Smooth muscle cell (in vitro differentiated cells): ENCODE data around the gene CLDN22. TPM values are rescaled to one million over a fixed set of nuclear protein-coding genes. Genes with fewer than 3 reads are reported as not detected.

Experiments
- DNase-seq: peaks from one replicate; lab custom pipeline; 2025; ENCODE audit not compliant: unreplicated experiment; lab: John Stamatoyannopoulos, UW
- H2AFZ ChIP-seq: fragments of 200-600 bp; sonication (generic); 2 replicates; pipeline ENCODE4 v1.6.0; 2016; ENCODE audit warnings: antibody characterized with exemption, low read depth, mild to moderate bottlenecking
- H3F3A ChIP-seq: fragments of 200-600 bp; sonication (generic); 2 replicates; pipeline ENCODE4 v1.6.0; 2017; ENCODE audit warnings: antibody characterized with exemption, low read depth
- H3K27ac ChIP-seq: fragments of 200-600 bp; sonication (generic); 2 replicates; pipeline ENCODE4 v1.5.1; 2016; ENCODE audit warnings: low read depth, mild to moderate bottlenecking
- H3K27me3 ChIP-seq: fragments of 200-600 bp; sonication (generic); 2 replicates; pipeline ENCODE4 v1.6.1; 2016; ENCODE audit warnings: low read depth, mild to moderate bottlenecking
- H3K36me3 ChIP-seq: fragments of 200-600 bp; sonication (generic); 2 replicates; pipeline ENCODE4 v1.5.1; 2016; ENCODE audit warnings: low read depth
- H3K4me1 ChIP-seq: fragments of 200-600 bp; sonication (generic); 2 replicates; pipeline ENCODE4 v1.5.1; 2016; ENCODE audit warnings: low read depth
- H3K4me2 ChIP-seq: fragments of 200-600 bp; sonication (generic); 2 replicates; pipeline ENCODE4 v1.6.0; 2016; ENCODE audit warnings: mild to moderate bottlenecking
- H3K4me3 ChIP-seq: fragments of 200-600 bp; sonication (generic); 2 replicates; pipeline ENCODE4 v1.5.1; 2016; ENCODE audit warnings: mild to moderate bottlenecking
- H3K79me2 ChIP-seq: fragments of 200-600 bp; sonication (generic); 2 replicates; pipeline ENCODE4 v1.6.0; 2016; ENCODE audit warnings: low read depth, mild to moderate bottlenecking
- H3K9ac ChIP-seq: fragments of 200-600 bp; sonication (generic); 2 replicates; pipeline ENCODE4 v1.6.0; 2016; ENCODE audit warnings: low read depth
- H3K9me3 ChIP-seq: fragments of 200-600 bp; sonication (generic); replicated peaks from 2 replicates; pipeline ENCODE4 v1.5.1; 2016; ENCODE audit warnings: low read depth
- H4K20me1 ChIP-seq: fragments of 200-600 bp; sonication (generic); 2 replicates; pipeline ENCODE4 v1.6.0; 2016; ENCODE audit warnings: low read depth
- CTCF ChIP-seq: fragments of 200-600 bp; sonication (generic); IDR thresholded peaks from 2 replicates; pipeline ENCODE4 v1.5.1; 2017; ENCODE audit warnings: borderline replicate concordance, mild to moderate bottlenecking, antibody characterized with exemption; ENCODE audit not compliant: insufficient read depth, poor library complexity, severe bottlenecking
- WGBS: methylation state at CpG from one replicate; pipeline ENCODE4 v1.1.7; 2016; ENCODE audit warnings: low lambda C conversion rate; 5-methylcytosine and 5-hydroxymethylcytosine counted together
- polyA plus RNA-seq: library from polyadenylated mRNA; unstranded; fragments of >200 nt; fragmentation: Nextera tagmentation; extraction: Ambion mirVana; gene quantifications from 2 replicates; pipeline ENCODE4 v1.2.1, GENCODE V29; 2016
- total RNA-seq: library from RNA; depleted of rRNA; stranded (reverse); fragments of >200 nt; gene quantifications from 2 replicates; pipeline ENCODE4 v1.2.3, GENCODE V29; 2014

The CLDN22 gene
- not detected in 2 replicates for total RNA-seq
- polyA plus RNA-seq, result 0.08 TPM in 1 of 2 replicates, not detected in the other

- no peaks in the 10 kb centered on the region for H4K20me1 ChIP-seq
- DNase-seq, result no peak
- no peaks in the 10 kb centered on the region for H3K27me3 ChIP-seq
- WGBS, result 93% methylated on average over 6 of the region's 6 CpGs
- no peaks in the 10 kb centered on the region for H3F3A ChIP-seq
- no peak within 1 kb of the TSS for H3K27ac ChIP-seq
- no peak within 1 kb of the TSS for H3K4me3 ChIP-seq
- H3K9me3 ChIP-seq, result no peaks in the 10 kb centered on the region
- H3K79me2 ChIP-seq, result no peaks in the 10 kb centered on the region
- no peak within 1 kb of the TSS for H2AFZ ChIP-seq
- no peak for TF ChIP-seq CTCF
- H3K9ac ChIP-seq, result no peak within 1 kb of the TSS
- H3K4me2 ChIP-seq, result no peak within 1 kb of the TSS
- no peaks in the 10 kb centered on the region for H3K4me1 ChIP-seq
- no peaks in the 10 kb centered on the region for H3K36me3 ChIP-seq
These were observed at the start of gene CLDN22 for GRCh38 chr4:183320211-183321059. CLDN22 (minus strand) TSS chr4:183320276; CDS start chr4:183320218, 58 bp downstream.

DNA sequence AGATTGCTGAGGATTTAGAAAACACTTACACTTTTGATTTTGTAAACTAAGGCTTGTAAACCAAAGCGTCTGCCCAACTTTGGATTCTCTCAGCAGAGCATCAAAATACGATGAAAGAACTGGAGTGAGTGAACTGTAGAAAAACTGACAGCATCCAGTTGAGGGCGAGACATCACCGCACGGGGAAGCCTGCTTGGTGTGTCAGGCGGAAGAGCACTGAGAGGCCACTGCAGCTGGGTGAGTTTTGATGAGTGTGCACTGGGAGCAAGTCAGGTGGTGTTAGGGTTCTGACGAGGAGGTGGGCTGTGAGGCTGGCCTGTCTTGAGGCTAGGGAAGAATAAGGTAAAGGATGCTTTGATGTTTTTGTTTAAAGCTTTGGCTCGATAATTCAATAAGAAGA lies 49.0 kb upstream of the CLDN22 start:
- Histone ChIP-seq H2AFZ (no peak overlapping the region), H3K27ac (no peak overlapping the region), H3F3A (no peaks in the 10 kb centered on the region), H3K36me3 (no peaks in the 10 kb centered on the region), H3K9me3 (no peaks in the 10 kb centered on the region), H3K27me3 (no peaks in the 10 kb centered on the region), H3K4me2 (no peak overlapping the region), H3K4me3 (no peak overlapping the region), H3K9ac (no peak overlapping the region), H4K20me1 (no peaks in the 10 kb centered on the region), H3K79me2 (no peaks in the 10 kb centered on the region), H3K4me1 (no peaks in the 10 kb centered on the region)
- TF ChIP-seq CTCF, result no peak
- whole genome bisulfite sequencing, result 73% methylated on average over 8 of the region's 8 CpGs
- no peak for DNase-seq

DNA sequence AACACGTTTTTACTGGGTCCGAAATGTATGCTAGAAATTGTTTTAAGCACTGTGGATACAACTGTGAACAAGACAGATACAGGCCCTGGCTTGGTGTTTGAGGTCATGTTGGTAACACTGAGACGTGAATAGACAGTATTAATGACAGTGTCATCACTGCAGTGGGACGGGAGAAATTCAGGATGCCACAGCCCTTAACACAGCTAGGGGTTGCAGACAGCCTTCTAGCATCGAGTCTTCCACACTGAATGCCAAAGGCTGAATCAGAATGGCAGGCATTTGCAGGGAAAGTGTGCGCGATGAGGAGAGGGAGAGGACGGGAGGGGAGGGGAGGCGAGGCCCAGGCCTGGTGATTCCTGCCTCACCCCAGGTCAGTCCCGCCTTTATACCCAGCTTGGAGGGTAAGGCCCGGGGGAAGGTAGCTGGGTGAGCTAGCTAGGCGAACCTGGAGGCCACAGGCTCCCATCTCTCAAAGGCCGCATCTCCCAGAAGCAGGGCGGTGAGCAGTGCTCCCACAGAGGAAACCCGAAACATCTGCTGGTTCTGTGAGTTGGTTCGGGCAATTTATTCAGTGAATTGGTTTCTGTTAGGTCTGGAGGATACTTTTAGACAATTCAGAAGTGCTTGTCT lies 46.2 kb upstream of the CLDN22 start:
- H3K9ac ChIP-seq, result no peak overlapping the region
- no peaks in the 10 kb centered on the region for H3K36me3 ChIP-seq
- no peak overlapping the region for H3K27ac ChIP-seq
- no peaks in the 10 kb centered on the region for H3K4me1 ChIP-seq
- no peaks in the 10 kb centered on the region for H3K9me3 ChIP-seq
- no peaks in the 10 kb centered on the region for H4K20me1 ChIP-seq
- no peaks in the 10 kb centered on the region for H3K79me2 ChIP-seq
- no peak overlapping the region for H3K4me3 ChIP-seq
- H3F3A ChIP-seq, result no peaks in the 10 kb centered on the region
- DNase-seq, result no peak
- H2AFZ ChIP-seq, result no peak overlapping the region
- 76% methylated on average over 16 of the region's 16 CpGs for WGBS
- no peak for TF ChIP-seq CTCF
- no peaks in the 10 kb centered on the region for H3K27me3 ChIP-seq
- no peak overlapping the region for H3K4me2 ChIP-seq
